Epithelial cell of proximal tubule (primary cell): Measurements from ENCODE around the gene TSPAN15. TPM values are rescaled to one million over a fixed set of nuclear protein-coding genes. Genes with fewer than 3 reads are reported as not detected.

Source experiments
- DNase-seq: peaks from one replicate; pipeline ENCODE4 v3.0.0-alpha.2; 2011; ENCODE audit warnings: low read depth
- H3K4me3 ChIP-seq: 2 replicates; pipeline ENCODE4 v1.5.1; 2011; ENCODE audit warnings: low read depth, mild to moderate bottlenecking, low read length
- CTCF ChIP-seq: conservative IDR thresholded peaks from 2 replicates; pipeline ENCODE4 v1.5.1; 2012; ENCODE audit warnings: low read depth, mild to moderate bottlenecking, low read length
- total RNA-seq: library from RNA; depleted of rRNA; stranded (reverse); fragments of >200 nt; gene quantifications from 2 replicates; pipeline ENCODE4 v1.2.3, GENCODE V29; 2015

The TSPAN15 gene
- total RNA-seq, 1 donor from 2014 or later = 28.6 TPM

- no peak within 1 kb of the TSS for H3K4me3 ChIP-seq
- TF ChIP-seq CTCF = no peak
Observed at GRCh38 chr10:69416695-69417094, 34.6 kb upstream of the TSPAN15 start, which contains the start of gene TACR2. Gene TACR2 (minus strand): TSS chr10:69416918. CDS start chr10:69416323, 595 bp downstream.

GRCh38 chr10:69417542-69417941 is 33.7 kb upstream of the TSPAN15 start:
- TF ChIP-seq CTCF = no peak
- DNase-seq = no peak
- no peak overlapping the region for H3K4me3 ChIP-seq

More at GRCh38 chr10:69416695-69417094, 34.6 kb upstream of the TSPAN15 start, which contains the start of gene TACR2:
- no peak for DNase-seq

- TF ChIP-seq CTCF = no peak
- no peak overlapping the region for H3K4me3 ChIP-seq
- DNase-seq = no peak
Observed at GRCh38 chr10:69418052-69418752, 33.1 kb upstream of the TSPAN15 start.

GRCh38 chr10:69419096-69419743 is 32.0 kb upstream of the TSPAN15 start:
- H3K4me3 ChIP-seq = no peak overlapping the region
- no peak for TF ChIP-seq CTCF
- no peak for DNase-seq

GRCh38 chr10:69419744-69420126 is 31.5 kb upstream of the TSPAN15 start:
- DNase-seq = no peak
- no peak overlapping the region for H3K4me3 ChIP-seq
- no peak for TF ChIP-seq CTCF

- no peak for TF ChIP-seq CTCF
- no peak for DNase-seq
Observed at GRCh38 chr10:69421611-69422308, 29.5 kb upstream of the TSPAN15 start.

More at GRCh38 chr10:69421611-69422308, 29.5 kb upstream of the TSPAN15 start:
- H3K4me3 ChIP-seq = no peak overlapping the region
